CD4-positive, alpha-beta memory T cell (primary cell): ENCODE results near the gene CNOT6. TPM values are rescaled to one million over a fixed set of nuclear protein-coding genes. Genes with fewer than 3 reads are reported as not detected.
A peak's percentile ranks its signal among the peaks of the same experiment; 100 is the strongest.
"Not testable (repeated sequence)": the region's sequence is repeated elsewhere in the genome, so short reads cannot be mapped to it uniquely, and the experiment has no call there.

Experiments used
- CTCF ChIA-PET: fragments of 350-600 bp; sonication (Branson Sonifier 250); formaldehyde crosslinking; loops from one replicate; lab custom pipeline; 2021; ENCODE audit warnings: inconsistent platforms; ENCODE audit not compliant: partially characterized antibody; lab: Charles Lee
- POLR2A ChIA-PET: fragments of 350-600 bp; sonication (Branson Sonifier 250); formaldehyde crosslinking; loops from one replicate; lab custom pipeline; 2021; ENCODE audit not compliant: partially characterized antibody; lab: Charles Lee
- DNase-seq, 5 donors: peaks; one replicate each; pipeline versions ENCODE4 v3.0.0 to v3.0.0-alpha.2; 2020 to 2022; ENCODE audit warnings: mixed read lengths in 1 of 5
- H3K27ac ChIP-seq: one replicate; pipeline ENCODE4 v1.7.0; 2013; ENCODE audit warnings: low read depth, low read length
- H3K27me3 ChIP-seq: 2 replicates; pipeline ENCODE4 v1.7.0; 2013; ENCODE audit warnings: mild to moderate bottlenecking, low read length, moderate library complexity; ENCODE audit not compliant: insufficient read depth
- H3K36me3 ChIP-seq: 2 replicates; pipeline ENCODE4 v1.7.0; 2013; ENCODE audit warnings: mild to moderate bottlenecking, low read length, moderate library complexity; ENCODE audit not compliant: insufficient read depth
- H3K4me1 ChIP-seq: 2 replicates; pipeline ENCODE4 v1.7.0; 2013; ENCODE audit warnings: mild to moderate bottlenecking, low read length, moderate library complexity; ENCODE audit not compliant: insufficient read depth
- H3K4me3 ChIP-seq, 2 donors: one replicate each; pipeline ENCODE4 v1.7.0; 2013; ENCODE audit warnings: low read length in 2 of 2, mild to moderate bottlenecking in 1 of 2
- H3K9me3 ChIP-seq, 2 donors: one replicate each; pipeline ENCODE4 v1.7.0; 2013; ENCODE audit warnings: low read length in 2 of 2, control low read depth in 1 of 2; ENCODE audit not compliant: control insufficient read depth in 1 of 2
- H3K27ac Mint-ChIP-seq, 7 donors: one replicate each; pipeline ENCODE4 v1.8.0; 2020 to 2021; ENCODE audit warnings: mixed read lengths in 7 of 7, mild to moderate bottlenecking in 6 of 7, inconsistent platforms in 3 of 7, moderate library complexity in 3 of 7
- H3K27me3 Mint-ChIP-seq, 2 donors: one replicate each; pipeline ENCODE4 v1.8.0; 2020 to 2021; ENCODE audit warnings: mixed read lengths in 2 of 2
- H3K36me3 Mint-ChIP-seq, 2 donors: one replicate each; pipeline ENCODE4 v1.8.0; 2020 to 2021; ENCODE audit warnings: mixed read lengths in 2 of 2, inconsistent platforms in 1 of 2, mild to moderate bottlenecking in 1 of 2
- H3K4me1 Mint-ChIP-seq, 4 donors: one replicate each; pipeline ENCODE4 v1.8.0; 2020 to 2021; ENCODE audit warnings: mixed read lengths in 4 of 4, mild to moderate bottlenecking in 1 of 4
- H3K4me3 Mint-ChIP-seq, 8 donors: one replicate each; pipeline ENCODE4 v1.8.0; 2020 to 2021; ENCODE audit warnings: mixed read lengths in 8 of 8, mild to moderate bottlenecking in 7 of 8, moderate library complexity in 6 of 8, inconsistent platforms in 3 of 8
- H3K9me3 Mint-ChIP-seq, 8 donors: one replicate each; pipeline ENCODE4 v1.8.0; 2020 to 2021; ENCODE audit warnings: mixed read lengths in 8 of 8, mild to moderate bottlenecking in 5 of 8, inconsistent platforms in 3 of 8, moderate library complexity in 1 of 8
- intact Hi-C: fragments of 100-400 bp; cut with micrococcal nuclease; formaldehyde crosslinking; loops from one replicate; pipeline ENCODE4 v1.15.1; 2023
- polyA plus RNA-seq, 2 donors: library from polyadenylated mRNA; unstranded; fragments of 300-500 nt; fragmentation: Illumina TruSeq; gene quantifications; one replicate each; pipeline ENCODE4 v1.2.3, GENCODE V29; 2021
- total RNA-seq, 2 experiments: library from RNA; stranded (reverse); gene quantifications; one replicate each; pipeline ENCODE4 v1.2.3, GENCODE V29; 2021

Gene CNOT6
- total and polyA plus RNA-seq, 4 experiments from 2014 or later: 3.9 to 37.8 (median 19.6) TPM

GRCh38 chr5:180523629-180524466, 29.7 kb downstream of the CNOT6 start:
- Histone ChIP-seq H3K27me3 (no peaks in the 10 kb centered on the region), H3K4me1 (peaks cover 41% of the 10 kb centered on the region), H3K9me3 (no peaks in the 10 kb centered on the region), H3K27ac (no peak overlapping the region), H3K36me3 (no peaks in the 10 kb centered on the region), H3K4me3 (no peak overlapping the region)
- Mint-ChIP-seq H3K4me1 (peaks cover 46 to 62% (median 55%) of the 10 kb centered on the region in 4 donors), H3K27ac (peak overlapping the region in 4 of 7 donors; percentile 49 to 71 (median 65)), H3K4me3 (peak overlapping the region in 4 of 8 donors; percentile 6 to 26 (median 12)), H3K9me3 (peaks cover 0 to 2% (median 0%) of the 10 kb centered on the region in 8 donors), H3K36me3 (peaks cover 0 to 4% of the 10 kb centered on the region in 2 donors), H3K27me3 (no peaks in the 10 kb centered on the region)
- CTCF ChIA-PET: no interaction called here
- DNase-seq: no peak
- intact Hi-C loops: no loop called here
- POLR2A ChIA-PET: no interaction called here

GRCh38 chr5:180525399-180525798, 31.2 kb downstream of the CNOT6 start:
- intact Hi-C loops: no loop called here
- H3K9me3 ChIP-seq: no peaks in the 10 kb centered on the region
- peaks cover 41% of the 10 kb centered on the region for H3K4me1 ChIP-seq
- no peak overlapping the region for H3K27ac ChIP-seq
- peak overlapping the region in 1 of 8 donors; percentile 0 for H3K4me3 Mint-ChIP-seq
- no peaks in the 10 kb centered on the region for H3K27me3 ChIP-seq
- H3K9me3 Mint-ChIP-seq: peaks cover 0 to 2% (median 0%) of the 10 kb centered on the region in 8 donors
- DNase-seq: no peak
- peaks cover 14 to 15% of the 10 kb centered on the region in 2 donors for H3K36me3 Mint-ChIP-seq
- no peak overlapping the region for H3K4me3 ChIP-seq
- POLR2A ChIA-PET: interaction anchor here (0.5 kb wide), 1 partner anchor 14 kb away, joined by 3 read pairs; no protein-coding TSS in a partner anchor
- H3K27ac Mint-ChIP-seq: peak overlapping the region in 2 of 7 donors; percentile 4 to 59
- H3K27me3 Mint-ChIP-seq: no peaks in the 10 kb centered on the region
- CTCF ChIA-PET: interaction anchor here (0.7 kb wide), 1 partner anchor 193 kb away, joined by 4 read pairs; no protein-coding TSS in a partner anchor
- peaks cover 43 to 57% (median 51%) of the 10 kb centered on the region in 4 donors for H3K4me1 Mint-ChIP-seq
- peaks cover 5% of the 10 kb centered on the region for H3K36me3 ChIP-seq

DNA sequence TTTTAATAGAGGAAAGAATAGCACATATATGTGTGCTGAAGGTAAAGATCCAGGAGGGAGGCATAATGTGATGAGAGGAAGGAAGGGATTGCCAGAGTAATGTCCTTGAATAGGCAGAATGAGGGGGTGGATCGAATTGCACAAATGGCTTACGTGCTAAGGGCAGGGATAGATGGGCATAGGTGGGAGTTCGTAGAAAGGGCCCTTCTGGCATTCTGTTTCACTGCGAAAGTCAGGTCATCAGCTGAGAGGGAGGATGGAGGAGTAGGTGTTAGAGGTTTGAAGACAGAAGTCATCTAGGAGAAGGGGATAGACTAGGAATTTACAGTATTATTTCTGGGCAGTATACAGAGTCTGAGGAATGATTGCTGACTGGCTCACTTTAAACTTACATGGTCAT, 32.1 kb downstream of the CNOT6 start:
- Mint-ChIP-seq H3K36me3 (peaks cover 15% of the 10 kb centered on the region in 2 donors), H3K4me3 (peak overlapping the region in 1 of 8 donors; percentile 44)
- CTCF ChIA-PET: no interaction called here

DNA sequence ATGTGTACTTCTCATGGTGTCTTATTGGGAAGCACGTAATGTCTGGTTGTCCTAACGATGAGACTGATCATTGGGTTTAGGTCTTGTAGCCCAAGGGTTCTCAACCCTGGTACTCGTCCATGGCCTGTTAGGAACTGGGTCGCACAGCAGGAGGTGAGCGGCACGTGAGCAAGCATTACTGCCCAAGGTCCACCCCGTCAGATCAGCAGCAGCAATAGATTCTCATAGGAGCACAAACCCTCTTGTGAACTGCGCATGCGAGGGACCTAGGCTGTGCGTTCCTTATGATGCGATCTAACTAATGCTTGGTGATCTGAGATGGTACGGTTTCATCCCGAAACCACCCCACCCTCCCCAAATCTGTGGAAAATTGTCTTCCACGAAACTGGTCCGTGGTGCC, 33.5 kb downstream of the CNOT6 start:
- peaks cover 0 to 5% (median 0%) of the 10 kb centered on the region in 8 donors for H3K9me3 Mint-ChIP-seq
- H3K27ac Mint-ChIP-seq: peak overlapping the region in 1 of 7 donors; percentile 63
- Histone ChIP-seq H3K9me3 (no peaks in the 10 kb centered on the region), H3K4me3 (no peak overlapping the region), H3K36me3 (peaks cover 5% of the 10 kb centered on the region), H3K4me1 (peaks cover 30% of the 10 kb centered on the region), H3K27me3 (no peaks in the 10 kb centered on the region), H3K27ac (no peak overlapping the region)
- ChIA-PET POLR2A (no interaction called here), CTCF (no interaction called here)
- no peak for DNase-seq
- no peak overlapping the region for H3K4me3 Mint-ChIP-seq
- peaks cover 29 to 46% (median 39%) of the 10 kb centered on the region in 4 donors for H3K4me1 Mint-ChIP-seq
- peaks cover 22 to 27% of the 10 kb centered on the region in 2 donors for H3K36me3 Mint-ChIP-seq
- intact Hi-C loops: no loop called here
- H3K27me3 Mint-ChIP-seq: no peaks in the 10 kb centered on the region

More for the DNA sequence above, 32.1 kb downstream of the CNOT6 start:
- intact Hi-C loops: no loop called here
- Histone ChIP-seq H3K9me3 (no peaks in the 10 kb centered on the region), H3K36me3 (peaks cover 5% of the 10 kb centered on the region), H3K27me3 (no peaks in the 10 kb centered on the region), H3K4me3 (no peak overlapping the region), H3K27ac (no peak overlapping the region), H3K4me1 (peaks cover 41% of the 10 kb centered on the region)
- Mint-ChIP-seq H3K27ac (peak overlapping the region in 5 of 7 donors; percentile 14 to 48 (median 19)), H3K4me1 (peaks cover 40 to 53% (median 49%) of the 10 kb centered on the region in 4 donors), H3K9me3 (peaks cover 0 to 2% (median 0%) of the 10 kb centered on the region in 8 donors), H3K27me3 (no peaks in the 10 kb centered on the region)
- no peak for DNase-seq
- POLR2A ChIA-PET: no interaction called here

GRCh38 chr5:180531036-180531585, 36.9 kb downstream of the CNOT6 start:
- H3K27ac ChIP-seq, H3K27me3 Mint-ChIP-seq, H3K4me1 ChIP-seq, CTCF ChIA-PET, H3K9me3 Mint-ChIP-seq, H3K4me3 Mint-ChIP-seq, H3K4me3 ChIP-seq, H3K9me3 ChIP-seq, H3K27ac Mint-ChIP-seq, DNase-seq, POLR2A ChIA-PET, intact Hi-C loops, H3K27me3 ChIP-seq: not testable (repeated sequence)
- Mint-ChIP-seq H3K4me1 (peaks cover 14 to 26% (median 14%) of the 10 kb centered on the region in 4 donors), H3K36me3 (peaks cover 37 to 39% of the 10 kb centered on the region in 2 donors)
- H3K36me3 ChIP-seq: peaks cover 10% of the 10 kb centered on the region

- ChIA-PET POLR2A (no interaction called here), CTCF (no interaction called here)
- Histone ChIP-seq H3K4me1 (no peaks in the 10 kb centered on the region), H3K4me3 (no peak overlapping the region), H3K36me3 (peaks cover 10% of the 10 kb centered on the region), H3K27me3 (no peaks in the 10 kb centered on the region), H3K27ac (no peak overlapping the region), H3K9me3 (no peaks in the 10 kb centered on the region)
- no peaks in the 10 kb centered on the region for H3K27me3 Mint-ChIP-seq
- peaks cover 0 to 4% (median 0%) of the 10 kb centered on the region in 8 donors for H3K9me3 Mint-ChIP-seq
- H3K27ac Mint-ChIP-seq: peak overlapping the region in 4 of 7 donors; percentile 20 to 81 (median 54)
- intact Hi-C loops: no loop called here
- H3K4me1 Mint-ChIP-seq: peaks cover 8 to 27% (median 12%) of the 10 kb centered on the region in 4 donors
- H3K4me3 Mint-ChIP-seq: no peak overlapping the region
- DNase-seq: no peak
- H3K36me3 Mint-ChIP-seq: peaks cover 41 to 43% of the 10 kb centered on the region in 2 donors
Measured at GRCh38 chr5:180532268-180532667, 38.1 kb downstream of the CNOT6 start.

DNA sequence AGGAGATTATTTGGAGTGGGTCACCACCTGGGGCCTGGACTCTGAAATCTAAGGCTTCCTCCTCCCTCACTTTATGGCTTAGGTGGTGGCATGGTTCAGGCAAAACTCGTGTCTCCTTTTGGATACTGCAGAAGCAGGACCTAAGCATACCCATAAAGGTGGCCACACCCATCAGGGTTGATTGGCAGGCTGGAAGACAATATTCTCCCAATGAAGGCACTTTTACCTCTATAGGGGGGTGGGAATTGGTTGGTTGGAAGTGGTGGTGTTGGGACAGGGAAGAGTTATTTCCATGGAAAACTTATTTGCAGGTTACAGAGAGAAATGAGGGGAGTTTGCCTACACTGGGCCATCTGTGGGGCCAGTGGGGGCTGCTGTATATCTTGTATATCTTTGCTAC, 39.7 kb downstream of the CNOT6 start:
- Histone ChIP-seq H3K4me1 (no peaks in the 10 kb centered on the region), H3K36me3 (peaks cover 10% of the 10 kb centered on the region), H3K27me3 (no peaks in the 10 kb centered on the region), H3K9me3 (no peaks in the 10 kb centered on the region), H3K27ac (no peak overlapping the region), H3K4me3 (no peak overlapping the region)
- H3K4me3 Mint-ChIP-seq: no peak overlapping the region
- intact Hi-C loops: no loop called here
- H3K4me1 Mint-ChIP-seq: peaks cover 8 to 27% (median 16%) of the 10 kb centered on the region in 4 donors
- DNase-seq: no peak
- ChIA-PET CTCF (no interaction called here), POLR2A (no interaction called here)
- H3K36me3 Mint-ChIP-seq: peaks cover 44 to 51% of the 10 kb centered on the region in 2 donors
- no peaks in the 10 kb centered on the region for H3K27me3 Mint-ChIP-seq
- H3K9me3 Mint-ChIP-seq: peaks cover 0 to 4% (median 0%) of the 10 kb centered on the region in 8 donors
- peak overlapping the region in 1 of 7 donors; percentile 38 for H3K27ac Mint-ChIP-seq
